SK-N-SH treated with all-trans-retinoic acid at 6 μM for 48 hours (cell line): ENCODE data around the gene SH3BP4.
A peak's percentile ranks its signal among the peaks of the same experiment; 100 is the strongest.

Experiments used
- ATAC-seq: fragments of 200-7000 bp; cut with Tn5 transposase; 3 replicates; pipeline ENCODE4 v1.9.1; 2020; ENCODE audit warnings: mild to moderate bottlenecking, moderate library complexity
- ARNTL ChIP-seq: fragments of 450-650 bp; formaldehyde crosslinking; IDR thresholded peaks from 2 replicates; pipeline ENCODE4 v1.5.0; 2020; ENCODE audit warnings: low read depth, mild to moderate bottlenecking, moderate library complexity, borderline replicate concordance
- BACH2 ChIP-seq: fragments of 250-450 bp; sonication (Bioruptor Pico); IDR thresholded peaks from 2 replicates; pipeline ENCODE4 v1.9.0; 2021; ENCODE audit warnings: mild to moderate bottlenecking, borderline replicate concordance
- CSDC2 ChIP-seq: fragments of 250-450 bp; sonication (Bioruptor Pico); IDR thresholded peaks from 2 replicates; pipeline ENCODE4 v1.5.0; 2020; ENCODE audit warnings: mild to moderate bottlenecking, moderate library complexity
- GLIS3 ChIP-seq: fragments of 250-450 bp; sonication (Bioruptor Pico); IDR thresholded peaks from 2 replicates; pipeline ENCODE4 v1.5.0; 2020; ENCODE audit warnings: mild to moderate bottlenecking, moderate library complexity
- ISL1 ChIP-seq: fragments of 250-450 bp; sonication (Bioruptor Pico); IDR thresholded peaks from 2 replicates; pipeline ENCODE4 v2.1.2; 2022; ENCODE audit warnings: mild to moderate bottlenecking, moderate library complexity
- OSR1 ChIP-seq: fragments of 250-450 bp; sonication (Bioruptor Pico); IDR thresholded peaks from 2 replicates; pipeline ENCODE4 v1.8.0; 2022; ENCODE audit warnings: moderate library complexity, mild to moderate bottlenecking, inconsistent platforms
- SNAI2 ChIP-seq: fragments of 250-450 bp; sonication (Bioruptor Pico); IDR thresholded peaks from 2 replicates; pipeline ENCODE4 v1.5.0; 2020; ENCODE audit warnings: mild to moderate bottlenecking, moderate library complexity
- TCF4 ChIP-seq: fragments of 250-450 bp; sonication (Bioruptor Pico); IDR thresholded peaks from 2 replicates; pipeline ENCODE4 v1.8.0; 2021; ENCODE audit warnings: mild to moderate bottlenecking, moderate library complexity, borderline replicate concordance
- TOX ChIP-seq: fragments of 250-450 bp; sonication (Bioruptor Pico); IDR thresholded peaks from 2 replicates; pipeline ENCODE4 v1.8.0; 2021; ENCODE audit warnings: mild to moderate bottlenecking, moderate library complexity, borderline replicate concordance
- ZFP3 ChIP-seq: fragments of 250-450 bp; sonication (Bioruptor Pico); IDR thresholded peaks from 2 replicates; pipeline ENCODE4 v1.5.0; 2020; ENCODE audit warnings: mild to moderate bottlenecking, moderate library complexity
- ZFP30 ChIP-seq: fragments of 450-650 bp; formaldehyde crosslinking; IDR thresholded peaks from 2 replicates; pipeline ENCODE4 v1.5.0; 2022; ENCODE audit warnings: mild to moderate bottlenecking, moderate library complexity
- ZNF565 ChIP-seq: fragments of 450-650 bp; formaldehyde crosslinking; conservative IDR thresholded peaks from 2 replicates; pipeline ENCODE4 v1.5.0; 2020; ENCODE audit warnings: low read depth, mild to moderate bottlenecking, moderate library complexity
- TF ChIP-seq, protein P1 (sequence below): fragments of 250-450 bp; sonication (Bioruptor Pico); IDR thresholded peaks from 2 replicates; pipeline ENCODE4 v1.5.1; 2021; ENCODE audit warnings: mild to moderate bottlenecking, moderate library complexity
- TF ChIP-seq, protein P2 (sequence below): fragments of 250-450 bp; sonication (Bioruptor Pico); IDR thresholded peaks from 2 replicates; pipeline ENCODE4 v1.5.0; 2020; ENCODE audit warnings: mild to moderate bottlenecking, moderate library complexity
- TF ChIP-seq, protein P3 (sequence below): fragments of 250-450 bp; sonication (Bioruptor Pico); IDR thresholded peaks from 2 replicates; pipeline ENCODE4 v1.8.0; 2020; ENCODE audit warnings: mild to moderate bottlenecking, moderate library complexity, borderline replicate concordance
- TF ChIP-seq, protein P4 (sequence below): fragments of 250-450 bp; sonication (Bioruptor Pico); IDR thresholded peaks from 2 replicates; pipeline ENCODE4 v1.5.1; 2020; ENCODE audit warnings: low read depth, mild to moderate bottlenecking, moderate library complexity

Gene SH3BP4

DNA sequence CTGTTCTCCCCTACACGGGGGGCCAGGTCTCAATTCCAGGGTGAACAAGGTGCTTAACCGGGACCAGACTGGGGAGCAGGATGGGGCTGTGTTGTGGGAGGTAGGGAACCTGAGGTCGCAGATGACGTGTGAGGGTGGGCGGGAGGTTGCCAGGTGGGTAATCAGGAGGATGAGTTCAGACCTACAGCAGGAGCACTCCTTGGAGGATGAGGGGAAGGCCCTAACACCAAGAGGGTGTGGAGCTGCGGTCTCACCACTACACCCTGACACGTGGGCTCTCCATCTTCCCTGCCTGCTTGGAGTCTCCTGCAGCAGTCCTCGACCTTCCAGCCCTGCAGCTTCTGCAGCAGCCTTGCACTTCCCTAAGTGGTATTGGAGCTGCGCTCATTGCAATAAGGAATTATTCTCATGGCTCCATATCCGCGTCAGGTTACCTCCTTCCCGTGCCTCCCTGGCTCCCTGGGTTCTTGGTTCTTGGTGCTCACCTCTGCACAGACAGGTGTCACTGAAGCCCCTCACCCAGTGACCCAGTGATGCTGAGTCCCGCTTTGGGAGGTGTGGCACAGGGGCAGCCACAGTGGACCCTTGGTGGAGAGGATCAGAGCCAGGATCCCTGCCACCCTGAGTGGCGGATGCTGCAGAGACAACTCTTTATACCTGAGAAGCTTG lies 15.5 kb downstream of the SH3BP4 start (continued):
- TF ChIP-seq ZNF565 = no peak

DNA sequence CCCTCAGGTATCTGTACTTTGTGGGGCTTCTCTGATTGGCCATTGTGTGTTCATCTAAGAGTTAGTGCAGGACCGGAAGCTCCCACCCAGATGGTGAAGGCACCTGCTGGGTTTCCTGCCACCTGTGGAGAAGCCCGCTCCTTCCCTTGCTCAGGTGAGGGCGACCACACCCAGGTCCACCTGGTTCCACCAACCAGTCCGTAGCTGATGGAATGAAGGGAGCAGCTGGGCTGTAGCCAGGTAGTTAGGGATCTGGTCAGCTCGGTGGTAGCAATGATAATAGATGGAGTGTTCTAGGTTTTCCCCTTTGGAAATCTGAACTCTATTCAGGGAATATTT lies 16.0 kb downstream of the SH3BP4 start:
- TF ChIP-seq ZNF565 (no peak), GLIS3 (CRISPR knock-in tag) (no peak), ZFP30 (CRISPR knock-in tag) (no peak), TOX (no peak), SNAI2 (no peak), BACH2 (no peak)
- TF ChIP-seq, protein P1, sequence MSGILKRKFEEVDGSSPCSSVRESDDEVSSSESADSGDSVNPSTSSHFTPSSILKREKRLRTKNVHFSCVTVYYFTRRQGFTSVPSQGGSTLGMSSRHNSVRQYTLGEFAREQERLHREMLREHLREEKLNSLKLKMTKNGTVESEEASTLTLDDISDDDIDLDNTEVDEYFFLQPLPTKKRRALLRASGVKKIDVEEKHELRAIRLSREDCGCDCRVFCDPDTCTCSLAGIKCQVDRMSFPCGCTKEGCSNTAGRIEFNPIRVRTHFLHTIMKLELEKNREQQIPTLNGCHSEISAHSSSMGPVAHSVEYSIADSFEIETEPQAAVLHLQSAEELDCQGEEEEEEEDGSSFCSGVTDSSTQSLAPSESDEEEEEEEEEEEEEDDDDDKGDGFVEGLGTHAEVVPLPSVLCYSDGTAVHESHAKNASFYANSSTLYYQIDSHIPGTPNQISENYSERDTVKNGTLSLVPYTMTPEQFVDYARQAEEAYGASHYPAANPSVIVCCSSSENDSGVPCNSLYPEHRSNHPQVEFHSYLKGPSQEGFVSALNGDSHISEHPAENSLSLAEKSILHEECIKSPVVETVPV (CRISPR knock-in tag) = no peak
- TF ChIP-seq, protein P2, sequence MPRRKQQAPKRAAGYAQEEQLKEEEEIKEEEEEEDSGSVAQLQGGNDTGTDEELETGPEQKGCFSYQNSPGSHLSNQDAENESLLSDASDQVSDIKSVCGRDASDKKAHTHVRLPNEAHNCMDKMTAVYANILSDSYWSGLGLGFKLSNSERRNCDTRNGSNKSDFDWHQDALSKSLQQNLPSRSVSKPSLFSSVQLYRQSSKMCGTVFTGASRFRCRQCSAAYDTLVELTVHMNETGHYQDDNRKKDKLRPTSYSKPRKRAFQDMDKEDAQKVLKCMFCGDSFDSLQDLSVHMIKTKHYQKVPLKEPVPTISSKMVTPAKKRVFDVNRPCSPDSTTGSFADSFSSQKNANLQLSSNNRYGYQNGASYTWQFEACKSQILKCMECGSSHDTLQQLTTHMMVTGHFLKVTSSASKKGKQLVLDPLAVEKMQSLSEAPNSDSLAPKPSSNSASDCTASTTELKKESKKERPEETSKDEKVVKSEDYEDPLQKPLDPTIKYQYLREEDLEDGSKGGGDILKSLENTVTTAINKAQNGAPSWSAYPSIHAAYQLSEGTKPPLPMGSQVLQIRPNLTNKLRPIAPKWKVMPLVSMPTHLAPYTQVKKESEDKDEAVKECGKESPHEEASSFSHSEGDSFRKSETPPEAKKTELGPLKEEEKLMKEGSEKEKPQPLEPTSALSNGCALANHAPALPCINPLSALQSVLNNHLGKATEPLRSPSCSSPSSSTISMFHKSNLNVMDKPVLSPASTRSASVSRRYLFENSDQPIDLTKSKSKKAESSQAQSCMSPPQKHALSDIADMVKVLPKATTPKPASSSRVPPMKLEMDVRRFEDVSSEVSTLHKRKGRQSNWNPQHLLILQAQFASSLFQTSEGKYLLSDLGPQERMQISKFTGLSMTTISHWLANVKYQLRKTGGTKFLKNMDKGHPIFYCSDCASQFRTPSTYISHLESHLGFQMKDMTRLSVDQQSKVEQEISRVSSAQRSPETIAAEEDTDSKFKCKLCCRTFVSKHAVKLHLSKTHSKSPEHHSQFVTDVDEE (CRISPR knock-in tag) = no peak
- TF ChIP-seq, all 23 proteins: peak for 0
- no peak for ATAC-seq

DNA sequence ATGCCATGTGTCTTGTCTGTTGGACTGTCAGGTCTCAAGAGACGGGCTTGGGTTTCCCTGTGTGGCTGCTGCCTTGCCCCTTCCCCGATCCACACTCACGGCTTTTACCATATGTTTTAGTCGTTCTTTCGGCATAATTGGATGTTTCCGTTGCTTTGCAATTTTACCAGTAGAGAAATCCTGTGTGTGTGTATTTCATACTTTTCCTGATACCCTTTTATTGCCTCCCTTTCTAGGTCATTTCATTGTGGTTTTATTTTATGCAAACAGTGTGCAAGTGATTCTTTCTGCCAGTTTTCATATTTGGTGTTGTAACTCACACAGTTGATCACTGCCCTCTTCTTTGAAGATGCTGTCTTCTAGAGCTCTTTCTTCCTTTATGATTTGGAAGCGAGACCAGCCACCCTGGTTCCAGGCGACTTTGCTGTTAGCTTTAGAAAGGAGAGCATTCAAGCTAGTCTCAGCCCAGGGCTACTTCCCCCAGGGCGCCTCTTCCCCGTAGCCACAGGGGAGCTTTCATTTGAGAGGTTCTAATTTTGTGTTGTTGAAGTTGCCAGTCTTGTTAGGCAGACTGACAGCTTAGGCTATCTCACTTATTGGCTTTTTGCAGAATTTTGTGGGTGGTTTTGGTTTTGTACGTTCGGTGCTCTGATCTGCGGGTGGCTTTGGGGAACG lies 17.0 kb downstream of the SH3BP4 start:
- no peak for ATAC-seq
- TF ChIP-seq ZFP30 (CRISPR knock-in tag) = no peak
- TF ChIP-seq CSDC2 (CRISPR knock-in tag) = no peak
- TF ChIP-seq, protein P3, sequence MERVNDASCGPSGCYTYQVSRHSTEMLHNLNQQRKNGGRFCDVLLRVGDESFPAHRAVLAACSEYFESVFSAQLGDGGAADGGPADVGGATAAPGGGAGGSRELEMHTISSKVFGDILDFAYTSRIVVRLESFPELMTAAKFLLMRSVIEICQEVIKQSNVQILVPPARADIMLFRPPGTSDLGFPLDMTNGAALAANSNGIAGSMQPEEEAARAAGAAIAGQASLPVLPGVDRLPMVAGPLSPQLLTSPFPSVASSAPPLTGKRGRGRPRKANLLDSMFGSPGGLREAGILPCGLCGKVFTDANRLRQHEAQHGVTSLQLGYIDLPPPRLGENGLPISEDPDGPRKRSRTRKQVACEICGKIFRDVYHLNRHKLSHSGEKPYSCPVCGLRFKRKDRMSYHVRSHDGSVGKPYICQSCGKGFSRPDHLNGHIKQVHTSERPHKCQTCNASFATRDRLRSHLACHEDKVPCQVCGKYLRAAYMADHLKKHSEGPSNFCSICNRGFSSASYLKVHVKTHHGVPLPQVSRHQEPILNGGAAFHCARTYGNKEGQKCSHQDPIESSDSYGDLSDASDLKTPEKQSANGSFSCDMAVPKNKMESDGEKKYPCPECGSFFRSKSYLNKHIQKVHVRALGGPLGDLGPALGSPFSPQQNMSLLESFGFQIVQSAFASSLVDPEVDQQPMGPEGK (CRISPR knock-in tag) = no peak
- TF ChIP-seq, protein P2 (CRISPR knock-in tag) = no peak
- TF ChIP-seq, all 23 proteins: peak for 0

DNA sequence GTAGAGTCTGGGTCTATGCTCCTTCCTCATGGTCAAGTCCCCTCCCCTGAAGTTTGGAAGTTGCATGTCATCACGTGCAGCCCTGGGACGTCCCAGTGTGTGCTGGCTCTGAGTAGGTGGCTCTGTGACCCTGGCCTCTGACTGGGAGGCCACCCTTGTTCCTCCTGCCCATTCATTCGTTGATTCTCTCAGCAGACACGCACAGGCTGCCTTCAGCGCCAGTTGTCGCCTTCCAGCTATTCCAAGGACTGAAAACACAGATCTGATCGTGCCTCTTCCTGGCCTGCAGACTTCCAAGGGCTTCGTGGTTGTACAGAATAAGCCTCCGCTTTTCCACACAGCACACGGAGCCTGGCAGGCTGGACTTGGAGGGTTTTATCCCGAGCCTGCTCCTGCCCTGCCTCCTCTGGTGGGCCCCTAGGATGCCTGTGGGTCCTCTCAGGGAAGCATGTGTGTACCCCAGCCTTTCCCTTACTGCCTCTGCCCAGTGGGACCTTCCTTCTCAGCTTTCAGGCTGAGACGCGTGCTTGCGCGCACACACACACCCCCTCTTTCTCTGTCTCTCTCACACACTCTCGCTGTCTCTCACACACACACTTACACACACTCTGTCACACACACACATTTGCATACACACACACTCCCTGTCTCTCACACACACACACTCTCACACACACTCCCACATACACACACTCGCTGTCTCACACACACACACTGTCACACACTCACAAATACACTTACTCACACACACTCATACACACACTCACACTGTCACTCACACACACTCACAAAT lies 17.7 kb downstream of the SH3BP4 start:
- no peak for TF ChIP-seq SNAI2
- no peak for TF ChIP-seq OSR1
- TF ChIP-seq, all 23 proteins: peak for 0
- peak; percentile 10 for ATAC-seq

DNA sequence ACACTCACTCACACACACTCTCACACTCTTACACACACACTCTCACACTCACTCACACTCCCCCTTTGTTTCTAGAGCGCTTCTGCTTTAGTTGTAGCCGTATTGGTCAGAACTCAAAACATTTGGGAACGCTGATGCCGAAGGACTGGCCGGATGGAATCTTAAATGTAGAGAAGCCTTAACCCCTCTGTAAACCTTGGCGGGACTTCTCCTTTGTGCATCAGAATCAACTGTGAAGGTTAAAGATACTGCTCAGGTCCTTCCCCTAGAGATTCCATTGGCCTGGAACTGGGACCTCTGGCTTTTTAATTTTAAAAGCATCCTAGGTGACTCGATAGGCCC lies 18.3 kb downstream of the SH3BP4 start:
- ATAC-seq = no peak; the same call in 2 of the 3 replicates
- TF ChIP-seq ZFP3 (CRISPR knock-in tag) = no peak
- no peak for TF ChIP-seq CSDC2 (CRISPR knock-in tag)
- TF ChIP-seq SNAI2 = no peak
- no peak for TF ChIP-seq ARNTL (CRISPR knock-in tag)
- TF ChIP-seq ISL1 (CRISPR knock-in tag) = no peak
- TF ChIP-seq GLIS3 (CRISPR knock-in tag) = no peak
- TF ChIP-seq, protein P2 (CRISPR knock-in tag) = no peak
- TF ChIP-seq, protein P4, sequence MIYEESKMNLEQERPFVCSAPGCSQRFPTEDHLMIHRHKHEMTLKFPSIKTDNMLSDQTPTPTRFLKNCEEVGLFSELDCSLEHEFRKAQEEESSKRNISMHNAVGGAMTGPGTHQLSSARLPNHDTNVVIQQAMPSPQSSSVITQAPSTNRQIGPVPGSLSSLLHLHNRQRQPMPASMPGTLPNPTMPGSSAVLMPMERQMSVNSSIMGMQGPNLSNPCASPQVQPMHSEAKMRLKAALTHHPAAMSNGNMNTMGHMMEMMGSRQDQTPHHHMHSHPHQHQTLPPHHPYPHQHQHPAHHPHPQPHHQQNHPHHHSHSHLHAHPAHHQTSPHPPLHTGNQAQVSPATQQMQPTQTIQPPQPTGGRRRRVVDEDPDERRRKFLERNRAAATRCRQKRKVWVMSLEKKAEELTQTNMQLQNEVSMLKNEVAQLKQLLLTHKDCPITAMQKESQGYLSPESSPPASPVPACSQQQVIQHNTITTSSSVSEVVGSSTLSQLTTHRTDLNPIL (CRISPR knock-in tag) = no peak
- no peak for TF ChIP-seq TCF4
- TF ChIP-seq OSR1 = no peak
- TF ChIP-seq ZNF565 = no peak
